ENCODE measurements around the gene USH1C.

DNA sequence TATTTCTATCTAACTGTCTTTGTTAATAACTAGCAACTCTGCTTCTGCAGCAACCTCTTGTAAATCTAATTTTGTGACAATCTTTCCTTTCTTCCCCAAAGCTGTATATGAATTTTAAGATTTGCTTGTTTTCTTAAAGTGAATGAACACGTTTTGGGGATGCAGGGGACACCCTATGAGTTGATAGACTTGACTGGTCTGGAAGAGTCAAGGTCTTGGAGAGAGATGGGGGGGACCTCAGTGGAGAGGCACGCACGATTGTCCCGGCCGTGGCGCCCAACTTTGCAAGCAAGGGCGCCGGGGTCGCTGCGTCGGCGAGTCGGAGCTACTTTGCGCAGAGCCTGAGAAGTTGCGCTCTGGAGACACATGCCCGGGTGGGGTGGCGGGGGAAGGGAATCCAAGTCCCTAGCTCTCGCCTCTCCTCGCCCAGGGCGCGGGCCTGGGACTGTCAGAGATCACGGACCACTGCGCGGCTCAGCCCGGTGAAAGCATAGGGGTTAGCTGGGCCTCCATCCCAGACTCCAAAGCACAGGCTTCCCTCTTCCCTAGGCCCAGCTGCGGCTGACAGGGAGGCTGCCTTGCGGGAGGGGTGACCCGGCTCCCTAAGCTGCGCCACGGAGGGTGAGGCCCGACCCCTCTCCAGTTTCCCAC is 68.4 kb downstream of the USH1C start:
- TF ChIP-seq EZH2 (IDR thresholded peaks at IDR 0.05) (no peak), POLR2AphosphoS5 (IDR thresholded peaks at IDR 0.05; ENCODE audit: borderline replicate concordance, low read depth, low read length) (no peak), FOXP2 (optimal IDR thresholded peaks at IDR 0.05; ENCODE audit: control extremely low read depth, extremely low read length, insufficient read depth) (no peak)
